T-helper 2 cell treated with Interferon-gamma antibody and Interleukin-4, amounts not matched to agents 5 μg/mL and 100 μg/mL, for 36 hours (primary cell): ENCODE measurements around the gene SPATA2L.

ENCODE experiments used
- DNase-seq: peaks from one replicate; pipeline ENCODE4 v3.0.0; 2021; ENCODE audit warnings: low spot score
- H3K27ac Mint-ChIP-seq: one replicate; pipeline ENCODE4 v1.8.0; 2021; ENCODE audit warnings: mild to moderate bottlenecking, mixed read lengths
- H3K27me3 Mint-ChIP-seq: one replicate; pipeline ENCODE4 v1.8.0; 2021; ENCODE audit warnings: low read depth, mixed read lengths
- H3K36me3 Mint-ChIP-seq: one replicate; pipeline ENCODE4 v1.8.0; 2021; ENCODE audit warnings: low read depth, mixed read lengths
- H3K4me1 Mint-ChIP-seq: one replicate; pipeline ENCODE4 v1.8.0; 2021; ENCODE audit warnings: low read depth, mixed read lengths
- H3K4me3 Mint-ChIP-seq: one replicate; pipeline ENCODE4 v1.8.0; 2022; ENCODE audit warnings: mild to moderate bottlenecking, moderate library complexity, mixed read lengths
- H3K9me3 Mint-ChIP-seq: one replicate; pipeline ENCODE4 v1.8.0; 2021; ENCODE audit warnings: mixed read lengths

The SPATA2L gene

DNA sequence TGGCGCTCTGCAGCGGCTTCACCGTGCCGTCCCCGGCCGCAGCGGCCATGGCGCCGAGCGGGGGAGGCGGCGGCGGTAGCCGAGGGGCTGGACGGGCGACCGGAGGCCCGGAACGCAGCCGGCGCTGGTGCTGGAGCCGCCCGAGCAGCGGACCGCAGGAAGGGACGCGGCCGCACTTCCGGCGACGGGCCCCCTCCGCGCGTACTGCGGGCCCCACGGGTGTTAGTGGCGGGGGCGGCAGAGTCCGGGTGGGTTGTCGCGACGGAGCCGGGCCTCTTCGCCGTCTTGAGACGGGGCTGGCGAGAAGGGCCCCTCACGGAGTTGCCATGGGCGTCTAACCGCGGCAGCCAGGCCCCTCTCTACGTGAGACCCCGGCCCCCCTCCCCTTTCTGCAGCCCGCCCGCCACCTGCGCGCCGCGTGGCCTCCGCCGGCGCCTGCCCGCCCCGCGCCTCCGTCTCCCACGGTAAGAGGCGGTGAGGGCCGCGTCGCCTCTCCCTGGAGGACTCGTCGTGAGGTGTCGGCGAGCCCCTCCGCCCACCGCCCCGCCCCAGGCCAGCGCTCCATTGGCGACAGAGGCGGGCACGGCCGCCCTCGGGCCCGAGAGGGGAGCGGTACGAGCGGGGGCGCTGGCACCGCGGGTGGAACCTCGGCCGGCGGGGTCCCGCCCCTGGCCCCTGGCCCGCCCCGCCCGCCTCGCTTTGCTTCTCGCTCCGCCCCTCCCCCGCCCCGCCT, 19.5 kb upstream of the SPATA2L start, which contains the start of the genes VPS9D1 and ZNF276:
Gene VPS9D1 (minus strand): TSS at position 86 of the 733 bp plus-strand sequence. CDS start 37 bp downstream, at position 49.
Gene ZNF276 (plus strand): TSS at position 725 of the 733 bp plus-strand sequence. CDS start 104 bp downstream, outside the sequence.
- Mint-ChIP-seq H3K27me3 (no peaks in the 10 kb centered on the region), H3K4me3 (peak within 1 kb of the TSS; percentile 94), H3K4me1 (peaks cover 23% of the 10 kb centered on the region), H3K27ac (peak within 1 kb of the TSS; percentile 98), H3K36me3 (peaks cover 29% of the 10 kb centered on the region), H3K9me3 (no peaks in the 10 kb centered on the region)
- peak; percentile 83 for DNase-seq

DNA sequence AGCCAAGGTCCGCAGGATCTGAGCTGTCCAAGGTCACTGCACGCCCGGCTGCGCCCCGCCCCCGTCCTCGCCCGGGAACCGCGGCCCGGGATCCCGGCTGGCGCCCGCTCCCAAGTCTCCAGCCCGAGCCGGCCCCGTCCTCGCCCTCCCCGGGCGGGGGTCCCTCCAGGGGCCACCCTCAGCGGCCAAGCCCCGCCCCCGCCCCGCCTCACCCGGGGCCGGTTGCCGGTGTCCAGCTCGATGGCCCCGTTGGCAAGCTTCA, 19.0 kb upstream of the SPATA2L start:
- Mint-ChIP-seq H3K4me1 (peaks cover 23% of the 10 kb centered on the region), H3K27ac (peak overlapping the region; percentile 71), H3K4me3 (peak overlapping the region; percentile 81), H3K9me3 (no peaks in the 10 kb centered on the region), H3K36me3 (peaks cover 29% of the 10 kb centered on the region), H3K27me3 (no peaks in the 10 kb centered on the region)
- DNase-seq = no peak

DNA sequence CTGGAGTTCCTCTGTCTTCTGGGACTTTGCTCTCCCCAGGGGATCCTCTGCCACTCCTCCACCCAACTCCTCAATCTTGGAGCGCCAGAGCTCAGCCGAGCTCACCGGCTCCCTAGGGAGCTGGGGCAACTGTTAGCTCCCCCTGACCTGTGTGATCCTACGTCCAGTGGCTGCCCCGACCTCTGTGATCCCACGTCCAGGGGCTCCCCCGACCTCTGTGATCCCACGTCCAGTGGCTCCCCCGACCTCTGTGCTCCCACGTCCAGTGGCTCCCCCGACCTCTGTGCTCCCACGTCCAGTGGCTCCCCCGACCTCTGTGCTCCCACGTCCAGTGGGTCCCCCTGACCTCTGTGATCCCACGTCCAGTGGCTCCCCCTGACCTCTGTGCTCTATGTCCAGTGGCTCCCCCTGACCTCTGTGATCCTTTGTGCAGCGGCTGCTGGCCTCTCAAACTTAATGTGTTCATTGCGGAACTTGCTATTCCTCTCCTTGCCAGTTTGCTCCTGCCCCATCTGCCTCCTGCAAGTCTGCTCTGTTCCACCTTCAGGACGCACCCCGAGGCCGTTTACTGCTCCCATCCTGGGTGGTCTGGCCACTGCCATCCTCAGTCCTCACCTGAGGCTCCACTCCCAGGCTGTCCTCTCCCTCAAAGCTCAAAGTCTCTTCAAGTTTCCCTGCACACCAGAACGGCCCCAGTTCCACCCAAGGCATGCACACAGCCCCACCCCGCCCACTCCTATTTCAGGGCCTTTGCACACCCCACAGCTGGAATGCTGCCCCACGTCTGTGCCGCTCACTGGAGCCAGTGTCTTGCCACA, 16.4 kb upstream of the SPATA2L start:
- Mint-ChIP-seq H3K27ac (no peak overlapping the region), H3K36me3 (peaks cover 23% of the 10 kb centered on the region), H3K4me3 (no peak overlapping the region), H3K4me1 (peaks cover 19% of the 10 kb centered on the region), H3K27me3 (no peaks in the 10 kb centered on the region), H3K9me3 (no peaks in the 10 kb centered on the region)
- DNase-seq = no peak

DNA sequence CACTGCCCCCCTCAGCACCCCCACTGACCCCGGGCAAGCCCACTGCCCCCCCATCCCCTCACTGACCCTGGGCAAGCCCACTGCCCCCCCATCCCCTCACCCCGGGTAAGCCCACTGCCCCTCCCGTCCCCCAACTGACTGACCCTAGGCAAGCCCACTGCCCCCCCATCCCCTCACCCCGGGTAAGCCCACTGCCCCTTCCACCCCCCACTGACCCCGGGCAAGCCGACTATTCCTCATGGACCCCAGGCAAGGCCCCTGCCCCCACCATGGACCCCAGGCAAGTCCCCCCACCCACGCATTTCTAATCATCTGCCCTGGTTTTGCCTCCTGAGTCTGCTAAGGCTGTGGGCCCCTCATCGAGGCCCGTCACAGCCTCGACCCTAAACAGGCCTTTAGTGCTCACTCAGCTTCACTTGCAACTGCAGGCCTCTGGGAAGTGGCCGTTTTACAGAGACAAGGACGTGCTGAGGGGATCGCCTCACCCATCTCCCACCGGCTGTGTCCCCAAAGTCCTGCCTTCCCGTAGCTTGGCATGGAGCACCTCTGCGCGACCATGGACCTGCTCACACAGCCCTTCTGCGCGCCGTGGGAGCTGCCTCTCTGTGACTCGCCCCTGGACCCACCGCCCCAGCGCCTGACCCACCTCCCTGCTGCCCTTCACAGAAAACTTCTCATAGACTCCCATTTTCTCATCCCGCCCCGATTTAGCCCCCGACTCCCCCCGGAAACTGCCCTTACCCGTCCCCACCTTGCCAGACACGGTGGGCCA, 15.6 kb upstream of the SPATA2L start:
- Mint-ChIP-seq H3K36me3 (peaks cover 17% of the 10 kb centered on the region), H3K4me1 (peaks cover 16% of the 10 kb centered on the region), H3K4me3 (no peak overlapping the region), H3K27ac (peak overlapping the region; percentile 20), H3K9me3 (no peaks in the 10 kb centered on the region), H3K27me3 (no peaks in the 10 kb centered on the region)
- no peak for DNase-seq

DNA sequence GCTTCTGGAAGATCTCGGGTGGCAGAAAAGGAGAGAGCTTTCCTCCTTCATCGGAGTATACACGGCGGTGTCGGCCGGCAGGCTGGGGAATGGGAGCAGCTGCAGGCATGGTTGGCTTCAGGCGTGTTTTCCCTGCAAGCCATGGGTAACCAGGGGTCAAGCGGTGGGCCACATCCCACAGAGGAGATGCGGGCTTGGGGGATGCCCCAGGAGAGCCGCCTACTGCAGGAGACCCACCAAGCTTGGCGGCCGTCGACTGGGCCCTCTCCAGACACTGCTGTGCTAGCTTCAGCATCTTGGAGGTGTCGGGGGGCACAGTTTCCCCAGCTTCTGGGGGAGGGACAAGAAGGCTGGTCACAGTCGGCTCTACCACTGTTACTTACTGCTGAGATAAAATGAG, 15.0 kb upstream of the SPATA2L start:
- H3K4me1 Mint-ChIP-seq = peaks cover 16% of the 10 kb centered on the region
- H3K4me3 Mint-ChIP-seq = no peak overlapping the region
- H3K27ac Mint-ChIP-seq = no peak overlapping the region
- no peak for DNase-seq
- H3K9me3 Mint-ChIP-seq = no peaks in the 10 kb centered on the region
- no peaks in the 10 kb centered on the region for H3K27me3 Mint-ChIP-seq
- H3K36me3 Mint-ChIP-seq = peaks cover 17% of the 10 kb centered on the region

DNA sequence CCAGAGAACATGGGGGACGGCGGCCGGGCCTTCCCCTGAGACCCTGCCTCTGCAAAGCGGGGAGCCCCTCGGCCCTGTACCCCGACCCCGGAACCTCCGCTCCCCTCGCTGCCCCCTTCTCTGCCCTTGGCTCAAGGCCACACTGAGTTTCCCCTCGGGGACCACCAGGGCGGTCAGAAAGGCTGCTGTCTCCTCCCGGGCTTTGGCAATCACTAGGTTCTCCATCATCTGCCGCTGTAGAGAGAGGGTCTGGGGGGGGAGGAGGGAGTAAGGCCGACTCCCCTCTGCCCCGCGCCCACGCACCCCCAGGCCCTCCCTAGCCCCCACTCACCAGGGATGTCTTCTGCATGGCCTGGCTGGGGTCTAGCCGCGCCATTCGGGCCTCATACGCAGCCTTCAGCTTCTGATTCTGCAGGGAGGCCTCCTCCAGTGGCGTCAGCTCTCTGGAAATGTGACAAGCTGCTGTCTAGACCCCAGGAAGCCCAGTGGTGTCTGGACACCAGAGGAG, 10.8 kb upstream of the SPATA2L start:
- no peaks in the 10 kb centered on the region for H3K9me3 Mint-ChIP-seq
- H3K4me3 Mint-ChIP-seq = peak overlapping the region; percentile 75
- H3K36me3 Mint-ChIP-seq = peaks cover 12% of the 10 kb centered on the region
- peaks cover 1% of the 10 kb centered on the region for H3K4me1 Mint-ChIP-seq
- no peak overlapping the region for H3K27ac Mint-ChIP-seq
- no peak for DNase-seq
- no peaks in the 10 kb centered on the region for H3K27me3 Mint-ChIP-seq

DNA sequence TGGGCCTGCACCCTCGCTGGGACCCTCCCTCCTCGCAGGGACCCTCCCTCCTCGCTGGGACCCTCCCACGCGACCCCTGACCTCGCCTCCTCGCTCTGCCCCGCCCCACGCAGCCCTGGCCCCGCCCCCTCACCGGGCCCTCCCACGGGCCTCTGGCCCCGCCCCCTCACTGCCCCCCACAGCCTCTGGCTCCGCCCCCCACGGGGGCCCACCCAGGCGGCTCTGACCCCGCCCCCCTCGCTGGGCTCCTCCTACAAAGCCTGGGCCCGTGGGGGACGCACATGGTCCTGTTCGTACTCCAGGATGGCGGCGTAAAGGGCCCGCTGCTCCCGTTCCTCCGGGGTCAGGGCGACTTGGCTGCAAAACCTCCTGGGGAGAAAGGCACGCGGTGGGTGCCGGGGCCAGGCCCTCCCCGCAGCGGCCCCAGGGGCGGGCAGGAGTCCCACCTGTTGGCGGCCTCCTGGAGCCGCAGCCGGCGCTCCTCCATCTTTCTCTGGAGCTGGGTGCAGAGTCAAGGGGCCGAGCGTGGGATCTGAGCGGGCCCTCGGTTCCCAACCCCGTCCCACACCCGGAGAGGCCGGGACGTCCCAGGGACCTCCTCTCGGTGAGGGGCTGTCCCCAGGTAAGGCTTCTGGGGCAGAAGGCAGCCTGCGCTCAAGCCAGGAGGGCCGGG, 10.2 kb upstream of the SPATA2L start:
- peak overlapping the region; percentile 75 for H3K4me3 Mint-ChIP-seq
- no peak overlapping the region for H3K27ac Mint-ChIP-seq
- peak; percentile 56 for DNase-seq
- no peaks in the 10 kb centered on the region for H3K9me3 Mint-ChIP-seq
- peaks cover 1% of the 10 kb centered on the region for H3K4me1 Mint-ChIP-seq
- peaks cover 9% of the 10 kb centered on the region for H3K36me3 Mint-ChIP-seq
- no peaks in the 10 kb centered on the region for H3K27me3 Mint-ChIP-seq

DNA sequence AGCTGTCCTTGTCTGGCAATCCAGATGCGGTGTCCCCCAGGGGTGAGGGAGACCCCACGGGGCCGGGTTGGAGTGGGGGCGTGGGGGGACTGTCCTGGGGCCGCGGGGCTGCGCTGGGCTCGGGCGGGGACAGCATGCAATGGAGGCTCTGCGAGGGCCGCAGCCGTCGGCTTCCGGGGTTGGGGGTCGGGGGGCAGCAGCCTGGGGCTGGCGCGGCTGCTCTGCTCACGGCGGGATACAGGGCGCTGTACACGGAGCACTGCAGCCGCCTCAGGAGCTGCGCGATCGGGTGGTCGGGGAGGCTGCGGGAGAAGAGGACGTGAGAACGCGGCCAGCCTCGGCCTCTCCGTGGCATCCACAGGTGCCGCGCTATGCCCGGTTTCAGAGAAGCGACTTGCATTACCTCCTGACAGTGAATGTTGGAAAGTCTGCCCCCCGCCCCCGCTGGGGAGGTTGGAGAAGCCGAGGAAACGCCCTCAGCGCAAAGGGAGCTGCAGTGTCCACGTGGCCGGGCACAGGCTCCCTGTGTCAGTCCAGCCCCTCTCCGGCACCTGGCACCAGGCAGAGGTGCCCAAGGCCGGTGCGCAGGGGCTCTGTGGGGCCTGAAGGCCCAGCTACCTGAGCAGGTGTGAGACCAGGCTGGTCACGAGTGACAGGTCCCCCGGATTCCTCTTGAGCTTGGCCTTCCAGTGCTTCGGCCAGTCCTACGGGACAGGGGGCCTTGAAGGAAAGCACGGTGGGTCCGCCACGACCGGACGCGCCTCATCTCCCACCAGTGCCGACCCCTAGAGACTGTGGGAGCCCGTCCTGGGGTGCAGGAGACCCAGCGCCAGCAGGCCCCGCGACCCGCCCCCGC, 9.4 kb upstream of the SPATA2L start:
- H3K27me3 Mint-ChIP-seq = no peaks in the 10 kb centered on the region
- peaks cover 4% of the 10 kb centered on the region for H3K4me1 Mint-ChIP-seq
- no peak overlapping the region for H3K4me3 Mint-ChIP-seq
- no peak for DNase-seq
- H3K36me3 Mint-ChIP-seq = peaks cover 9% of the 10 kb centered on the region
- H3K9me3 Mint-ChIP-seq = no peaks in the 10 kb centered on the region
- H3K27ac Mint-ChIP-seq = no peak overlapping the region

- H3K9me3 Mint-ChIP-seq = no peaks in the 10 kb centered on the region
- no peak overlapping the region for H3K27ac Mint-ChIP-seq
- no peak for DNase-seq
- peaks cover 8% of the 10 kb centered on the region for H3K36me3 Mint-ChIP-seq
- H3K4me3 Mint-ChIP-seq = peak overlapping the region; percentile 54
- H3K27me3 Mint-ChIP-seq = no peaks in the 10 kb centered on the region
- peaks cover 5% of the 10 kb centered on the region for H3K4me1 Mint-ChIP-seq
Measured at GRCh38 chr16:89709716-89710432, 8.4 kb upstream of the SPATA2L start.

DNA sequence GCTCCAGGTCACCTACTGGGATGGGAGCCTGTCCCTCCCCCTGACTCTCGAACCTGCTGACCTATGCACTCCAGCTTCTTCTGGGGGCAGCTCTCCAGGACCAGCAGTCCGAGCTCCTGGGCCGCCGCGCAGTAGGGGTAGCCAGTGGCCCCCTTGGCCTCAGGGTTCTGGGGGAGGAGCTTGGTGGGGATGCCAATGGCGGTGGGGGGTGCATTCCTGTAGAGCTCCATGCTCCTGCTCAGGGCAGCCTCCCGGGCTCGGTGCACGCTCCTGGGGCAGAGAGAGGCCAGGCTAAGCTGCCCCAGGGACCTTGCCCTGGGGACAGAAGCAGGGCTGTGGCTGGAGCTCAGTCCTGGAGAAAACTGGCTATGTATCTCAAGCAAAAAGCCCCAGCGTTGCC, 7.7 kb upstream of the SPATA2L start:
- Mint-ChIP-seq H3K27ac (no peak overlapping the region), H3K9me3 (no peaks in the 10 kb centered on the region), H3K36me3 (peaks cover 2% of the 10 kb centered on the region), H3K4me1 (peaks cover 5% of the 10 kb centered on the region), H3K27me3 (no peaks in the 10 kb centered on the region), H3K4me3 (no peak overlapping the region)
- no peak for DNase-seq

GRCh38 chr16:89708481-89708931, 7.0 kb upstream of the SPATA2L start:
- Mint-ChIP-seq H3K36me3 (no peaks in the 10 kb centered on the region), H3K4me1 (peaks cover 5% of the 10 kb centered on the region), H3K9me3 (no peaks in the 10 kb centered on the region), H3K27me3 (no peaks in the 10 kb centered on the region), H3K27ac (no peak overlapping the region), H3K4me3 (no peak overlapping the region)
- DNase-seq = no peak

DNA sequence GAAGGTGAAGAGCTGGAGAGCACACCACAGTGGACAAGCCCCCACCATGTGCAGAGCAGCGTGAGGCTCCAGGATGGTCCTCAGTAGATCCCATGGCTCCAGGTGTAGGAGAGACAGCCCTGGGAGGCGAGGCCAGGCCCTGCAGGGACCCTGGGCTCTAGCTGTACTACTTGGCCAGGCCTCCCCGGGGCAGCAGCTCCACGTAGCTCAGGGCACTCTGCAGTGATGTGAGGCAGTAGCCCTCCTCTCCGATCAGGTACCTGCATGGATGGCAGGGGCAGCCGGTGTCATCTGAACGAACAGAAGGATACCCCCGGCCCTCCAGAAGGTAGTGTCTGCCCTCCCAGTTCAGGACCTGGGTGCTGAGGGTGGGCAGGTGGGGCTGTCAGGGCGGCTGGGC, 6.2 kb upstream of the SPATA2L start:
- H3K36me3 Mint-ChIP-seq = no peaks in the 10 kb centered on the region
- DNase-seq = no peak
- H3K4me3 Mint-ChIP-seq = no peak overlapping the region
- H3K27ac Mint-ChIP-seq = no peak overlapping the region
- no peaks in the 10 kb centered on the region for H3K27me3 Mint-ChIP-seq
- peaks cover 5% of the 10 kb centered on the region for H3K4me1 Mint-ChIP-seq
- no peaks in the 10 kb centered on the region for H3K9me3 Mint-ChIP-seq
